Upper lobe of left lung (tissue), 4 donors: ENCODE measurements around the gene MAMDC2.

Experiments used
- EP300 ChIP-seq, 4 donors: sonication (generic); formaldehyde crosslinking; IDR thresholded peaks; one replicate each; pipeline ENCODE4 v1.5.1; 2017; ENCODE audit warnings: antibody characterized with exemption in 4 of 4, control low read depth in 2 of 4
- POLR2A ChIP-seq, 4 donors: fragments of 450-650 bp; IDR thresholded peaks; one replicate each; pipeline ENCODE4 v1.5.1; 2016 to 2017; ENCODE audit warnings: antibody characterized with exemption in 4 of 4, mild to moderate bottlenecking in 2 of 4
- POLR2AphosphoS5 ChIP-seq, 2 donors: sonication (generic); formaldehyde crosslinking; IDR thresholded peaks; one replicate each; pipeline ENCODE4 v1.5.1; 2017; ENCODE audit warnings: antibody characterized with exemption in 2 of 2
- TF ChIP-seq, protein P1 (sequence below), 6 experiments: fragments of 450-650 bp in 4 of 6; fragments of 200-600 bp in 2 of 6; sonication (generic) in 2 of 6; IDR thresholded peaks; one replicate each; pipeline ENCODE4 v1.5.1; 2016 to 2019; ENCODE audit warnings: antibody characterized with exemption in 6 of 6

DNA sequence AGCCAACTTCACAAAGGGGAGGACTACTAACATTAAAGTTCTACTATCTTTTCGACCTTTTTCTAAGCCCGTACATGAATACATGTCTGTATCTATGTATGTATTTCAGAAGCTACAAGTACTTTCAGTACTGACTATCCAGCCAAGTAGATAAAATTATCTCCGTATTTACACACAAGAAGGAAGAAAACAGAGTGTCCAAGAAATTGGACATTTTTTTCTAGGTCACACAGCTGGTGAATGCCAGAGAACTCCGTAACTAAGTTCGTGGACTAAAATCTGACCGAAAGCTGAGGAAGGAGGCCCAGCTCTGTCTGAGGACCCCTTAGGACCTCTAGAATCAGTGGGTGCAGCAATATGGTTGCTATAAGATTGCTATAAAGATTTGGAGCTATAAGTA is 83.4 kb downstream of the MAMDC2 start:
- TF ChIP-seq, protein P1, sequence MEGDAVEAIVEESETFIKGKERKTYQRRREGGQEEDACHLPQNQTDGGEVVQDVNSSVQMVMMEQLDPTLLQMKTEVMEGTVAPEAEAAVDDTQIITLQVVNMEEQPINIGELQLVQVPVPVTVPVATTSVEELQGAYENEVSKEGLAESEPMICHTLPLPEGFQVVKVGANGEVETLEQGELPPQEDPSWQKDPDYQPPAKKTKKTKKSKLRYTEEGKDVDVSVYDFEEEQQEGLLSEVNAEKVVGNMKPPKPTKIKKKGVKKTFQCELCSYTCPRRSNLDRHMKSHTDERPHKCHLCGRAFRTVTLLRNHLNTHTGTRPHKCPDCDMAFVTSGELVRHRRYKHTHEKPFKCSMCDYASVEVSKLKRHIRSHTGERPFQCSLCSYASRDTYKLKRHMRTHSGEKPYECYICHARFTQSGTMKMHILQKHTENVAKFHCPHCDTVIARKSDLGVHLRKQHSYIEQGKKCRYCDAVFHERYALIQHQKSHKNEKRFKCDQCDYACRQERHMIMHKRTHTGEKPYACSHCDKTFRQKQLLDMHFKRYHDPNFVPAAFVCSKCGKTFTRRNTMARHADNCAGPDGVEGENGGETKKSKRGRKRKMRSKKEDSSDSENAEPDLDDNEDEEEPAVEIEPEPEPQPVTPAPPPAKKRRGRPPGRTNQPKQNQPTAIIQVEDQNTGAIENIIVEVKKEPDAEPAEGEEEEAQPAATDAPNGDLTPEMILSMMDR (IDR thresholded peaks at IDR 0.05) = no peak
- no peak for TF ChIP-seq EP300 (IDR thresholded peaks at IDR 0.05)
- no peak for TF ChIP-seq POLR2A (IDR thresholded peaks at IDR 0.05)
- no peak for TF ChIP-seq POLR2AphosphoS5 (IDR thresholded peaks at IDR 0.05)
